ENCODE data around the gene SUN2.

DNA sequence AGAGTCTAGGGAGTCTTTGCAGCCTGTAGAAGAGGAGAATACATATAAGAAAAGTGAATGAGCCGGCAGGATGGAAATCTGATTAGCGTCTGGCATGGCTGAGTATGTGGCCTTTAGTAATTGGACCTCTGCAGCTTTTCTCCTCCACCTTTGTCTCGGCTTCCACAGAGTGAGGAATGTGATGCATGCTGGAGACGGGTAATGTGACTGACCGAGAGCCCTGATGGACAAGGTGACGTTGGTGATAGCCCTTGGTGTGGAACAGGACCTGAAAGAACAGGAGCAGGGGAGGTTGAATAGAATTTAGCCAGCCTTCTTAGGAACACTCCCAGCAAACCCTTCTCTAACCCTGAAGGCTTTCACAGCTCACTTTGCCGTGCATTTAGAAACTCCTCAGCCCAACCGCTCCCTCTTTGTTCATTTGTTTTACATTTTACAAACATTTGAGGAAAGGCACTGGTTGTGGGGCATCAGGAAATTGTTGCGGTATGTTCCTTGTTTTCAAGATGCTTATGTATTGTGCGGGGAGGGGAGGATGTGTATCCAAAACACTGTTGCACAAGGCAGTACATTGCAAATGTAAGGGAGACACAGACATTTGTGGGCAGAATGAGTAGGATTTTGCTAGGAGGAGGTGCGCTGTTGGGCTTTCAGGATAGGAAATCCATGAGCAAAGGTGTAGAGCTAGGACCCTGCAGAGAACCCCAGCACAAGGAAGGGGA lies 43.2 kb downstream of the SUN2 start:
- no peak for TF ChIP-seq EZH2phosphoT487 (IDR thresholded peaks at IDR 0.05; ENCODE audit: low read depth)
- TF ChIP-seq, protein P1, sequence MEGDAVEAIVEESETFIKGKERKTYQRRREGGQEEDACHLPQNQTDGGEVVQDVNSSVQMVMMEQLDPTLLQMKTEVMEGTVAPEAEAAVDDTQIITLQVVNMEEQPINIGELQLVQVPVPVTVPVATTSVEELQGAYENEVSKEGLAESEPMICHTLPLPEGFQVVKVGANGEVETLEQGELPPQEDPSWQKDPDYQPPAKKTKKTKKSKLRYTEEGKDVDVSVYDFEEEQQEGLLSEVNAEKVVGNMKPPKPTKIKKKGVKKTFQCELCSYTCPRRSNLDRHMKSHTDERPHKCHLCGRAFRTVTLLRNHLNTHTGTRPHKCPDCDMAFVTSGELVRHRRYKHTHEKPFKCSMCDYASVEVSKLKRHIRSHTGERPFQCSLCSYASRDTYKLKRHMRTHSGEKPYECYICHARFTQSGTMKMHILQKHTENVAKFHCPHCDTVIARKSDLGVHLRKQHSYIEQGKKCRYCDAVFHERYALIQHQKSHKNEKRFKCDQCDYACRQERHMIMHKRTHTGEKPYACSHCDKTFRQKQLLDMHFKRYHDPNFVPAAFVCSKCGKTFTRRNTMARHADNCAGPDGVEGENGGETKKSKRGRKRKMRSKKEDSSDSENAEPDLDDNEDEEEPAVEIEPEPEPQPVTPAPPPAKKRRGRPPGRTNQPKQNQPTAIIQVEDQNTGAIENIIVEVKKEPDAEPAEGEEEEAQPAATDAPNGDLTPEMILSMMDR (IDR thresholded peaks at IDR 0.05; ENCODE audit: low read depth, low read length), result no peak
